AG09319 (cell line): ENCODE measurements around the gene CPA4.

ENCODE experiments used
- DNase-seq: peaks from one replicate; pipeline ENCODE4 v3.0.0-alpha.2; 2010; ENCODE audit warnings: low read depth; ENCODE audit errors: extremely low read depth
- TF ChIP-seq, protein P1 (sequence below): IDR thresholded peaks from 2 replicates; pipeline ENCODE4 v1.5.1; 2011; ENCODE audit warnings: low read depth, mild to moderate bottlenecking, inconsistent platforms, low read length, moderate library complexity

Gene CPA4

DNA sequence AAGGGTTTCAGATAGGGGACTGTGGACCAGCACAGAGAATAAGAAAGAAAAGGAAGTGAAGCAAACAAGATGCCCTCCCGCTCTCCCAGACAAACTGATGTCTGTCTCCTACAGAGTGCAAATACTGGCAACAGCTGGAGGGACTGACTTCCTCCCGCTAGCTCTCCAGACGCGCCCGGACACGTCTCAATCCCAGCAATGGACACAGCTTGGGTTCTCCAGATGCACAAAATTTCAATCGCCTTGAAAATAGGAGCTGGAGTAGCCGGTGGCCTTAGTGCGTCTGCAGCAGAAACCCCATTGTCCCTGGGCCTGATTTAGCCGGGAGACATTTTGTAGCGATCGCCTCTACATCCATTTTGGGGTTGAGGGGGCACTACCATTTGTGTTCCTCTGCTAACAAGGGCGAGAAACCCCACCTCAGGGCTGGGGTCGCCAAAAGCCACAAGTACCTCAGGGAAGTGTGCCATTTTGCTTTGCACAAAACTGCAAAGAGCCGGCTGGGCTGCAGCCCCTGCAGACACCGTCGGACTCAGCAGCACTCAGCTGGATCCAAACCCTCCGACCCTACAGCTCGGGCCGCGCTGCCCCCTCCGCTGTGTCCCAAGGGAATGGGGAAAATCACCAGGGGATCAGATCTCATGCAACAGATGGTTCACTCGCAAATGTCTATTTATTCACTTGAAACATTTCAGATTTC is 20.4 kb upstream of the CPA4 start:
- no peak for DNase-seq
- TF ChIP-seq, protein P1, sequence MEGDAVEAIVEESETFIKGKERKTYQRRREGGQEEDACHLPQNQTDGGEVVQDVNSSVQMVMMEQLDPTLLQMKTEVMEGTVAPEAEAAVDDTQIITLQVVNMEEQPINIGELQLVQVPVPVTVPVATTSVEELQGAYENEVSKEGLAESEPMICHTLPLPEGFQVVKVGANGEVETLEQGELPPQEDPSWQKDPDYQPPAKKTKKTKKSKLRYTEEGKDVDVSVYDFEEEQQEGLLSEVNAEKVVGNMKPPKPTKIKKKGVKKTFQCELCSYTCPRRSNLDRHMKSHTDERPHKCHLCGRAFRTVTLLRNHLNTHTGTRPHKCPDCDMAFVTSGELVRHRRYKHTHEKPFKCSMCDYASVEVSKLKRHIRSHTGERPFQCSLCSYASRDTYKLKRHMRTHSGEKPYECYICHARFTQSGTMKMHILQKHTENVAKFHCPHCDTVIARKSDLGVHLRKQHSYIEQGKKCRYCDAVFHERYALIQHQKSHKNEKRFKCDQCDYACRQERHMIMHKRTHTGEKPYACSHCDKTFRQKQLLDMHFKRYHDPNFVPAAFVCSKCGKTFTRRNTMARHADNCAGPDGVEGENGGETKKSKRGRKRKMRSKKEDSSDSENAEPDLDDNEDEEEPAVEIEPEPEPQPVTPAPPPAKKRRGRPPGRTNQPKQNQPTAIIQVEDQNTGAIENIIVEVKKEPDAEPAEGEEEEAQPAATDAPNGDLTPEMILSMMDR = no peak

DNA sequence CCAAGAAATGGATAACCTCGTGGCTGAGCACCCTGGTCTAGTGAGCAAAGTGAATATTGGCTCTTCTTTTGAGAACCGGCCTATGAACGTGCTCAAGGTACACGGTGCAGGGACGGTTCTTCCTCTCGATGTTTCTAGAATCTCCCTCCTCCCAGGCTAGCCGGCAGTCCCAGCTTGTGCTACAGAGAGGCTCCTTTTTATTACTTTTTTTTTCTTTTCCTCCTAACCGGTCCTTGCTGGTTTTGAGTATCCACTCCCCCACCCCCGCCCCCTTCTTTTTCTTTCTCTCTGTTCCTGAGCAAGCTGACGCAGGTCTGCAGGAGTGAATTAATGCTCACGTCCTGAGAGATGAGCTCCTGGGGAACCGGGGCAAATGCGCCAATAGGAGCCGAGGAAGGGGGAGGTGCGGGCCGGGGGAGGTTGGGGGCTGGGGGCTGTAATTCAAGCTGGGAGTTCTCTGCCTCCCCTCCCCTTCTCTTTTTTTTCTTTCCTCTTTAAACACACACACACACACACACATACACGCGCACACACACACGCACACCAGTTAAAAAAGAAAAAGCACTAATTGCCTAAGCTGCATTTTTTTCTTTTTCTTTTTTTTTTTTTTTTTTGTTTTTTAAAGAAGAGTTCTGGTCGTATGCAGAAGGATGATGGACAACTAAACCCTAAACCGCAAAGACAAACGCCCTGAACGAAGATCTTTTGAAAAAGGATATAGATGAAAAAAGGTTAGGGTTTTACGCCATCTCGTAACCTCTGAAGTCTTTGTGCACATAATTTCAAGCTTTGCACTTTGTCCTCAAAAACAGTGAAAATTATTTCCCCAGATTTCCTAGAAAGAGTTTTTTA is 19.7 kb upstream of the CPA4 start:
- TF ChIP-seq, protein P1 = no peak
- DNase-seq = no peak

DNA sequence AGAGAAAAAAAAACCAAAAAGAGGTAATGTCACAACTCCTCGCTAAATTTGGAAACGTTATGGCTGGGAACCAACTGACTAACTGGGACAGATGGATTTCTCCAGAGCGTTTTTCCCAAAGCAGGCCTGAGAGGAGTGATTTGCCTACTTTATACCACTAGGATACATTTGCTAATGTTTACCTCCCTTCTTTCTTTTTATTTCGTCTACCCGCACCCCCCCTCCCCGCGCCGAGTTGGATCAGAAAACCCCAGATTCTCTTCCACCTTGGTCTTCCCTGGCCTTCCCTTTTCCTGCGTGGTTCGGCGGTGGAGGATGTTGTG is 19.1 kb upstream of the CPA4 start:
- TF ChIP-seq, protein P1 = no peak; the same call in 1 of the 2 replicates
- DNase-seq = peak; percentile 14

DNA sequence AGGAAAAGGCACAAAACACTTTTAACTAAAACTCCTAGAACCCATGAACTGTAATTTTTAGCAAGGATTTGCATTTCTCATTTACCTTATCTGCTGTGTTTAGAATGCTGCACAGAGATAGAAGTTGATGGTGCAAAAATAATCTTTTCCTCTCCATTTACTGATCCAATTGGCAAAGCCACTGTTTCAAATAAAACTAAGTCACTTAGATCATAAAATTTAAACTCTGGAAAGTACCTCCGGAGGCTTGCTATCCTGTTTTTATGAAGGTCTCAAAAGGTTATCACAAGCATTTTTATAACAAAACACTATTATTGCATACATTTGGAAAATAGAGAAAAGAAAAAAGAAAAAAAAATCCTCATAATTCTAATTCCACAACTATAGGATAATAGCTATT is 18.7 kb upstream of the CPA4 start:
- DNase-seq = no peak
- TF ChIP-seq, protein P1 = no peak

DNA sequence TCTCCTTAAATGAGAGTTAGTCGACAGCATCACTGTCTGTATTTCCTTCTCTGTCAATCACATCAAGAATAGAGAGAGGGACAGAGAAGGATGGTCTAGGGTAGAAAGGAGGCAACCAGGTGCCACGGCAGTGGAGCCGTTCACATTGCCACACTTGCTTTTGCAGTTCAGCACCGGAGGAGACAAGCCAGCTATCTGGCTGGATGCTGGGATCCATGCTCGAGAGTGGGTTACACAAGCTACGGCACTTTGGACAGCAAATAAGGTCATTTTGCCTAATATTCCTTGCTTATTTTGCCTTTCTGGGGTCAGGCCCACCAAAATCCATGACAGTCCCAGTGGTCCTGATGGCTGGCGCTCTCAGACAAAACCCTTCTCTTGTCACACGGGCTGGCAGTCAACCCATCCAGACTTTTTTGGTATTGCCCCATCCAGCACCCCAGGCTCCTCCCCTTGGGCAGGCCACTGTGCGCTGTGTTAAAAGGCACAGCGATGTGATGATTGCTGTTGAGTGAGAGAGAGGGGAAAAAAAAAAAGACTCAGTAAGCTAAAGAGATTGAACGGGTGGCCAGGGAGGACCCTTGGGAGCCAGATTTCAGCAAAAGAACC is 17.9 kb upstream of the CPA4 start:
- TF ChIP-seq, protein P1 = no peak
- DNase-seq = no peak

DNA sequence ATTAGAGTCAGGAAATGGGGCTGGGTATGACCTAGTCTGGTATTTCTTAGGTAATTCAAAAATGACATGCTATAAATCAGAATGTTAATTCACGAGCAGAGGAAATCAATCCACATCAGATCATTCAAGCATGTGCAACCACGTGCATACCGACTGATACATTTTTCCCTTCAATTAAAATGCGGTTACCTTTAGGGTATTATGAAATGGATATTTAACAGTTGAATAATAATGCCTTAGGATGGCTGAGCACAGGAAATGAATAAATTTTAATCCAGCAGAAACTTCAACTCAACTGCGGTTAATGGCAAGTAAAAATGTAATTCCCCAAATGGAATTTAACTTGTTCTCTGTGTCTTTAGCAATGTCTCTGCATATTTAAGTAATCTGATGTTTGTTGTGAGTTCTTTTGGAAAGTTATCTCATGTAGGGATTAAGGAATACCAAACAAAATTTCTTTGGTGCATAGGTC is 17.1 kb upstream of the CPA4 start:
- DNase-seq = no peak
- TF ChIP-seq, protein P1 = no peak
